Measurements from ENCODE around the gene PYM1. TPM values are rescaled to one million over a fixed set of nuclear protein-coding genes. Genes with fewer than 3 reads are reported as not detected.

Gene PYM1
- total and polyA plus RNA-seq, 2 of the 13 experiments (the other 11 are each of a cell fraction or from before 2014, with no cell fraction given), result 44.0 to 51.8 TPM

- TF ChIP-seq ZBTB10 (CRISPR knock-in tag; IDR thresholded peaks at IDR 0.05; ENCODE audit: borderline replicate concordance), result no peak
- peak; percentile 70; the same call in 1 of the 2 replicates for TF ChIP-seq UBTF (CRISPR knock-in tag; IDR thresholded peaks at IDR 0.05)
- TF ChIP-seq TERF1 (CRISPR knock-in tag; IDR thresholded peaks at IDR 0.05), result peak; percentile 45; the same call in 1 of the 2 replicates
- no peak for TF ChIP-seq BHLHE40 (IDR thresholded peaks at IDR 0.05; ENCODE audit: low read length)
- no peak for TF ChIP-seq RERE (CRISPR knock-in tag; IDR thresholded peaks at IDR 0.05; ENCODE audit: low read depth)
- TF ChIP-seq DPF2 (CRISPR knock-in tag; IDR thresholded peaks at IDR 0.05; ENCODE audit: borderline replicate concordance, low read depth), result no peak
- no peak for TF ChIP-seq NR1H2 (CRISPR knock-in tag; IDR thresholded peaks at IDR 0.05; ENCODE audit: borderline replicate concordance, low read depth)
- peak; percentile 3; the same call in 1 of the 2 replicates for TF ChIP-seq JUN (CRISPR knock-in tag; IDR thresholded peaks at IDR 0.05)
- no peak for TF ChIP-seq ZNF569 (CRISPR knock-in tag; IDR thresholded peaks at IDR 0.05; ENCODE audit: borderline replicate concordance)
- TF ChIP-seq RBFOX2 (IDR thresholded peaks at IDR 0.05; ENCODE audit: low read depth, low read length), result peak; percentile 70
- no peak for TF ChIP-seq NCOR1 (IDR thresholded peaks at IDR 0.05; ENCODE audit: borderline replicate concordance, low read length)
- TF ChIP-seq LCORL (IDR thresholded peaks at IDR 0.05), result no peak
- no peak for TF ChIP-seq LCORL (CRISPR knock-in tag; IDR thresholded peaks at IDR 0.05)
- peak; percentile 90 for TF ChIP-seq ZFX (CRISPR knock-in tag; IDR thresholded peaks at IDR 0.05; ENCODE audit: low read depth)
- no peak for TF ChIP-seq ZNF512B (CRISPR knock-in tag; IDR thresholded peaks at IDR 0.05; ENCODE audit: borderline replicate concordance)
Observed at GRCh38 chr12:55974308-55974730, 46.6 kb upstream of the PYM1 start (continued).

Data from HepG2 (cell line).